ENCODE results near the gene DCTN4.

The DCTN4 gene

DNA sequence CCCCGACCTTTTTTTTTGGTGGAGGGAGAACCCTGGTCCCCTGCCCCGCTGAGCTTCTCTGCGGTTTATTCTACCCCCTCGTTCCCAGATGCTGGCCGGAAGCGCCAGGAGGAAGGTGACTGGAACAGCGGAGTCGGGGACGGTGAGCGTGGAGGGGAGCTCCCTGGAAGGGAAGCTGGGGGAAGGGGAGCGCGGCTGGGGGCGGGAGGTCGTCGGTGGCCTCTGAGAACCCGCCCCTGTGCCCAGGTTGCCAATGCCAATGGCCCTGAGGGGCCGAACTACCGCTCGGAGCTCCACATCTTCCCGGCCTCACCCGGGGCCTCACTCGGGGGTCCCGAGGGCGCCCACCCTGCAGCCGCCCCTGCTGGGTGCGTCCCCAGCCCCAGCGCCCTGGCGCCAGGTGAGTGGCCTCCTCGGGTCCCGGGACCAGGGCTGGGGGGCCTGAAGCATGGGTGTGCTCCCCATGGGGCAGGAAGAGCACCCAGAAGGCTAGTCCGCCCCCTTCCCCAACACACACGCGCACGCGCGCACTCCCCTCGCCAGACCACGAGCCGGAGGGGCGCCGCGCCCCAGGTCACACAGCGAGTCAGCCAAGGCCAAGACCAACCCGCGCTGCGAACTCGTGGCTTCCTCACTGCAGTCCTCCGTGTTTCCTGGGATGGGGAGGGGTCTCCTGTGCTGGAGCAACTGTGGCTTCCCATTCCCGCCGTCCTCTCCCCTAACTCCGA, 87.1 kb downstream of the DCTN4 start:
- DNase-seq (ENCODE audit: low read depth in 1 of 2, low spot score in 1 of 2): no peak

DNA sequence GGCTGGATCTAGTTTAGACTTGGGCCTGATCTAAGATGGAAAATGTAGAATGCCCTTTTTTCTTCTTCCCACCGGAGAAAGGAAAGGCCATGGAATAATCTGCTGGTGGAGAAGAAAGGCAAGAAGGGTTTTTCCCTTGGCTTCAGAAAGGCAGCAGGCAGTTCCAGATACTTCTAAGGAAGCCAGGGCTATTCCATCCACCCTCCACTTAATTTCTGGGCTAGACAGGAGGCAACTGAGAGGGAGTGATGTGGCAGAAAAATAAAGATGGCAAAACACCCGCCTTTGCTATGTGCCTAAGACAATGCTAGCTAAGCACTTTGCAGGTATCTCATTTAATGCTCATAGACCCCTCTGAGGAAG, 87.9 kb downstream of the DCTN4 start:
- DNase-seq (ENCODE audit: low read depth in 1 of 2, low spot score in 1 of 2): no peak

- DNase-seq (ENCODE audit: low read depth in 1 of 2, low spot score in 1 of 2): no peak
These were observed 88.4 kb downstream of the DCTN4 start for GRCh38 chr5:150670275-150670947.

DNA sequence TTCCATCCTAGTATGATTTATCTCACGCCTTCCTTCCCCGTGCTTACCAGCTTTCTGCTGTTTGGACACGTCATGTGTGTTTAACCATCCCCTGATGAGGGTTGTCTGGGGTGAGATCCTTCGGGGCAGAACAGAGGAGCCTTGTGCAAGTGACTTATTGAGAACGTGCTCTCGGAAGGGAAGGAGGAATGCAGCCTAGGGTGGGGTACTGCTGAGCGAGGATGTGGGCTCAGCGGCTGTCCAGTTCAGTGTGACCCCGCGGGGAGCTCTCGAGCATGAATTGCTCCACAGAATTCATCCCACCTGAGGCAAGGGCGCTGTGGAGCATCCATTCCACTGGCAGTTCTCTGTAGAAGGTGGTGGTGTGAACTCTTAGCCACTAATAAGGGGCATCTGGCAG, 93.8 kb downstream of the DCTN4 start:
- DNase-seq (ENCODE audit: low read depth in 1 of 2, low spot score in 1 of 2): no peak

GRCh38 chr5:150663936-150664335, 94.9 kb downstream of the DCTN4 start:
- DNase-seq (ENCODE audit: low read depth in 1 of 2, low spot score in 1 of 2): no peak

- no peak for DNase-seq (ENCODE audit: low read depth in 1 of 2, low spot score in 1 of 2)
These were observed 95.9 kb downstream of the DCTN4 start for GRCh38 chr5:150662731-150663516.

DNA sequence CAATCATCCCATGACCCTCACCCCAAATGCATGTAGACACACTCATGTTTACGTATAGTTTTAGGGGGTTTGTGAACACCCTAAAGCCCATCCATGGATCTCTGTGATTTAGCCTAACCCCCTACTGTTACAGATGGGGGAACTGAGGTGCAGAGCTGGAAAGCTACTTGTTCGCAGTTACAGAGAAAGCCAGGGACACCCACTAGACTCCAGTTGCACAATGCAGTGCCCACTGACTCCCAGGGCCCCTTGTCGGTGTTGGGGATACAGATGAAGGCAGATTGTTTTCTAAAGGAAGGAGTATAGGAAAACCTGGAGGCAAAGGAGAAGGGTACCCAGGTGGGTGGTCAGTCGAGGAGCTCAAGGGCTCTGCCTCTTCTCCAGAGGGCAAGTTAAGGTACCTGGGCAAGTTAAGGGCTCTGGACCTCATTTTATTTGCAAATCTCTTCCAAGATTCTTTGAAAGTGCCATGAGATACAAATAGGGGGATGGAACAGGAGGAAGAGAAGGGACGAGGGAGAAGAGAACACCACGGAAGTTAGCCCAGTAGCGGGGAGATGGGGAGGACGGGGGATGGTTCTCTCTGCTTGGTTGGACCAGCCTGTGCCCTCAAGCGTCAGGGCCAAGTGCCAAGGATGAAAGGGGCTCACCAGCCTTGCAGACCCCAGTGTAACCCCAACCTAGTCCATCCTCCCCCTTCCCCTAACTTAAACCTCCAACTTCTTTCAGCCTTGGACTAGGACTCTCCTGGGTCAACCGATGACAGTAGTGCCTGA, 96.8 kb downstream of the DCTN4 start:
- DNase-seq (ENCODE audit: low read depth in 1 of 2, low spot score in 1 of 2): no peak

GRCh38 chr5:150661086-150661485, 97.7 kb downstream of the DCTN4 start, which contains the start of gene MYOZ3:
TSS of gene MYOZ3 (plus strand) at chr5:150661251. CDS start at chr5:150662942, 1,691 bp downstream.
- no peak for DNase-seq (ENCODE audit: low read depth in 1 of 2, low spot score in 1 of 2)

GRCh38 chr5:150660108-150660831, 98.5 kb downstream of the DCTN4 start:
- no peak for DNase-seq (ENCODE audit: low read depth in 1 of 2, low spot score in 1 of 2)

DNA sequence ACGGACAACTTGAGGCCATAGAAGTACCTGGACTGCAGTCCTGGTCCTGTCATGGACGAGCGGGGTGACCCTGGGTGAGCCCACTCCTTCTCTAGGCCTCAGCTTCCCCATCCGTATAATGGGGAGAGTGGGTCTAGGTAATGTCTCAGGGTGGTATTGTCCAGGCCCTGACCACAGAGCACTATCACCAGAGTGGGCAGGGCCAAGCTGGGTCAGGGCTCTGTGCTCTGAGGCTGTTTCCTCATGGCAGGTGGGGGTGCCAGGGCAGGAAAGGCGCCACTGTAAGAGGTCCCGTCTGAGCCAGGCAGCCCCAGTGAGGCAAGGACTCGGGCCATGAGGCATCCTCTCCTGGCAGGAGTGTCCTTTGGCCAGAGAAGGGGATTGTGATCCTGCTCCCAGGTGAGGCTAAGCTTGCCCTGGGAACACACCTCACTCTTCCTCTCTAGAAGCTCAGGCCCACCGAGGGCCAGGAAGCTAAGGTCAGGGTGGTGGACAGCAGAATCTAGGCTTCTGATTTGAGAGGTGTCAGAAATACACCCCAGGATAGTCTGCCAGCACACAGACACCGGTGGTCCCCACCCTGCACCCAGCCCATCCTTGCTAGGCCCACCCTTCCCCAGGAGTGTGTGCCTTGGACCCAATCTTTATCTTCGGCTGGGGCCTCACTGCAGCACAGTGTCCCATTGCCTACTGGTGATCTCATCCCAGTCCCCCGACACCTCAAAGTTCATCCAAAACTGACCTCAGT, 99.3 kb downstream of the DCTN4 start:
- no peak for DNase-seq (ENCODE audit: low read depth in 1 of 2, low spot score in 1 of 2)

DNA sequence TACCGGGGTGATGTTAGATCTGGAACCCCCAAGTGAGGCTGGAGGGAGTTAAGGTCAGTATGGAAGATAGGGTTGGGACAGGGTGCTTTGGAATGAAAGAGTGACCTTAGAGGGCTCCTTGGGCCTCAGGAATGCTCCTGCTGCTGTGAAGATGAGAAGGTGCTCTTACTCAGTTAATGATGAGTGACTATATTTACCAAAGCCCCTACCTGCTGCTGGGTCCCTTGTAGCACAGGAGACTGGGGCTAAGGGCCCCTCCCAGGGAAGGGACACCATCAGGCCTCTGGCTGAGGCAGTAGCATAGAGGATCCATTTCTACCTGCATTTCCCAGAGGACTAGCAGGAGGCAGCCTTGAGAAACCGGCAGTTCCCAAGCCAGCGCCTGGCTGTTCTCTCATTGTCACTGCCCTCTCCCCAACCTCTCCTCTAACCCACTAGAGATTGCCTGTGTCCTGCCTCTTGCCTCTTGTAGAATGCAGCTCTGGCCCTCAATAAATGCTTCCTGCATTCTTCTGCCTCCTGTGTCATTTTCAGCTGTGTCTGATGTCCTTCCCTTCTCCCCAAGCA, 100.0 kb downstream of the DCTN4 start:
- DNase-seq (ENCODE audit: low read depth in 1 of 2, low spot score in 1 of 2): no peak
